PC-9 (cell line): ENCODE measurements around the gene SGPP1.

Experiments
- EZH2 ChIP-seq: fragments of 200-600 bp; sonication (generic); IDR thresholded peaks from 2 replicates; pipeline ENCODE4 v1.8.0; 2017; ENCODE audit warnings: antibody characterized with exemption, low read depth
- TF ChIP-seq, protein P1 (sequence below): fragments of 200-600 bp; sonication (generic); conservative IDR thresholded peaks from 2 replicates; pipeline ENCODE4 v1.6.1; 2017; ENCODE audit warnings: mixed run types, antibody characterized with exemption, mild to moderate bottlenecking, moderate library complexity

DNA sequence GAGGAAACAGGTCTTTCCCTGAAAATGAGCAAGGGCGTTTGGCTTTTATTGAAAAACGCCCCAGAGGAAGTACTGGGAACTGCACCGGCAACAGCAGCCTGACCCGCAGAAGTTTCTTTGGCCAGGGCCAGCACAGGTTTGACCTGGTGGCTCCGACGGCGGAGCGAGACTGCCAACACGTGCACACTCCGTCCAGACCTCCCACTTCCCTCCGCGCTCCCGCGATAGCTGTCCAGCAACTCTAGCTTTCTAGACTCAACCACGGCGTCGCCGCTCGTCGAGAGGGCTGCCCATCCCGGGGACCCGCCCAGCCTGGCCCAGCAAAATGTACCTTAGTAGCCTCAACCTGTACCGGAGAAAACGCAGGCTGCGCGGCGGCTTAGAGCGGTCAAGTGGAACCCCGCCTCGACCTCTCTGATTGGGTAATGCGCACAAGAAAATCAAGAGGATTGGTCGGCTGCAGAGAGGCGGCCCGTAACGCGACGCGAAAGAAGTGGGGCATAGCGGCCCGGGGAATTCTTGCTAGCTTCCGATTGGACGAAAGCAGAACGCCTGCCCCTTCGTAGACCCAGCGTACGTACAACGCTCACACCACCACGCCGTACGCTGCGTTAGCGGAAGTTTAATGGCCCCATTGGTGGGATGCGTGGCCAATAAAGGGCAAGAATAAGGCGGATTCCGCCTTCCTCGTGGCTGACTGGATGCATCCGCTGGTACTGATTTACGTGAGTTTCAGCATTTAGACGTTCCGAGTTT, 86.2 kb downstream of the SGPP1 start, which contains the start of gene WDR89:
- TF ChIP-seq EZH2 = no peak
- TF ChIP-seq, protein P1, sequence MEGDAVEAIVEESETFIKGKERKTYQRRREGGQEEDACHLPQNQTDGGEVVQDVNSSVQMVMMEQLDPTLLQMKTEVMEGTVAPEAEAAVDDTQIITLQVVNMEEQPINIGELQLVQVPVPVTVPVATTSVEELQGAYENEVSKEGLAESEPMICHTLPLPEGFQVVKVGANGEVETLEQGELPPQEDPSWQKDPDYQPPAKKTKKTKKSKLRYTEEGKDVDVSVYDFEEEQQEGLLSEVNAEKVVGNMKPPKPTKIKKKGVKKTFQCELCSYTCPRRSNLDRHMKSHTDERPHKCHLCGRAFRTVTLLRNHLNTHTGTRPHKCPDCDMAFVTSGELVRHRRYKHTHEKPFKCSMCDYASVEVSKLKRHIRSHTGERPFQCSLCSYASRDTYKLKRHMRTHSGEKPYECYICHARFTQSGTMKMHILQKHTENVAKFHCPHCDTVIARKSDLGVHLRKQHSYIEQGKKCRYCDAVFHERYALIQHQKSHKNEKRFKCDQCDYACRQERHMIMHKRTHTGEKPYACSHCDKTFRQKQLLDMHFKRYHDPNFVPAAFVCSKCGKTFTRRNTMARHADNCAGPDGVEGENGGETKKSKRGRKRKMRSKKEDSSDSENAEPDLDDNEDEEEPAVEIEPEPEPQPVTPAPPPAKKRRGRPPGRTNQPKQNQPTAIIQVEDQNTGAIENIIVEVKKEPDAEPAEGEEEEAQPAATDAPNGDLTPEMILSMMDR = peak; percentile 91
